SK-N-SH (cell line): ENCODE data around the gene MMAA. TPM values are rescaled to one million over a fixed set of nuclear protein-coding genes. Genes with fewer than 3 reads are reported as not detected.

ENCODE experiments used
- CTCF ChIA-PET: fragments of 300-600, 350-600 bp; formaldehyde crosslinking; extraction: SDS; loops from one replicate; lab custom pipeline; 2021; lab: Yijun Ruan, JAX
- POLR2A ChIA-PET: fragments of 350-600 bp; sonication (Branson Sonifier 250); formaldehyde crosslinking; extraction: SDS; loops from one replicate; lab custom pipeline; 2020; ENCODE audit warnings: antibody characterized with exemption, inconsistent platforms; lab: Yijun Ruan, JAX
- DNase-seq: peaks from one replicate; pipeline ENCODE4 v3.0.0; 2012
- H2AFZ ChIP-seq: fragments of 200-600 bp; sonication (generic); 2 replicates; pipeline ENCODE4 v1.8.1; 2016; ENCODE audit warnings: antibody characterized with exemption, mild to moderate bottlenecking, low read depth
- H3F3A ChIP-seq: fragments of 200-600 bp; sonication (generic); replicated peaks from 2 replicates; pipeline ENCODE3; 2016; ENCODE audit warnings: antibody characterized with exemption, mild to moderate bottlenecking; ENCODE audit not compliant: insufficient read depth
- H3K27ac ChIP-seq, 2 experiments: fragments of 200-500 bp in 1 of 2; fragments of 200-600 bp in 1 of 2; sonication (Bioruptor generic) in 1 of 2; sonication (generic), shearing (Covaris generic) in 1 of 2; 2 replicates each; pipeline versions ENCODE4 v1.5.1 to v1.6.1; 2014 to 2016; ENCODE audit warnings: low read depth in 2 of 2, inconsistent platforms in 1 of 2, low read length in 1 of 2, mild to moderate bottlenecking in 1 of 2, mixed read lengths in 1 of 2
- H3K27me3 ChIP-seq: fragments of 200-600 bp; sonication (generic), shearing (Covaris generic); 2 replicates; pipeline ENCODE4 v1.6.1; 2016; ENCODE audit warnings: mixed run types; ENCODE audit not compliant: insufficient read depth
- H3K36me3 ChIP-seq, 2 experiments: fragments of 200-500 bp in 1 of 2; fragments of 200-600 bp in 1 of 2; sonication (Bioruptor generic) in 1 of 2; sonication (generic) in 1 of 2; replicated peaks in 1 of 2; 2 replicates each; pipeline versions ENCODE3 to v1.5.1; 2014 to 2016; ENCODE audit warnings: low read length in 1 of 2, mild to moderate bottlenecking in 1 of 2; ENCODE audit not compliant: insufficient read depth in 2 of 2, control insufficient read depth in 1 of 2
- H3K4me1 ChIP-seq, 2 experiments: fragments of 200-500 bp in 1 of 2; fragments of 200-600 bp in 1 of 2; sonication (Bioruptor generic) in 1 of 2; sonication (generic), shearing (Covaris generic) in 1 of 2; 2 replicates each; pipeline versions ENCODE4 v1.5.1 to v1.6.1; 2014 to 2016; ENCODE audit warnings: low read depth in 1 of 2, low read length in 1 of 2, mixed run types in 1 of 2; ENCODE audit not compliant: insufficient read depth in 2 of 2, control insufficient read depth in 1 of 2
- H3K4me2 ChIP-seq: fragments of 200-600 bp; sonication (generic), shearing (Covaris generic); 2 replicates; pipeline ENCODE4 v1.6.1; 2017; ENCODE audit warnings: mixed run types
- H3K4me3 ChIP-seq, 2 experiments: fragments of 200-500 bp in 1 of 2; fragments of 200-600 bp in 1 of 2; sonication (Bioruptor generic) in 1 of 2; sonication (generic), shearing (Covaris generic) in 1 of 2; 2 replicates each; pipeline versions ENCODE4 v1.5.1 to v1.8.1; 2014 to 2016; ENCODE audit warnings: low read depth in 2 of 2, inconsistent platforms in 1 of 2, low read length in 1 of 2, mild to moderate bottlenecking in 1 of 2, mixed read lengths in 1 of 2, moderate library complexity in 1 of 2
- H3K79me2 ChIP-seq: fragments of 200-600 bp; sonication (generic); 2 replicates; pipeline ENCODE4 v1.8.1; 2017; ENCODE audit warnings: mild to moderate bottlenecking; ENCODE audit not compliant: insufficient read depth
- H3K9ac ChIP-seq: fragments of 200-600 bp; sonication (generic); 2 replicates; pipeline ENCODE4 v1.6.1; 2017; ENCODE audit warnings: mixed run types
- H3K9me2 ChIP-seq: fragments of 200-600 bp; sonication (generic); 2 replicates; pipeline ENCODE4 v1.6.1; 2017; ENCODE audit warnings: mixed run types
- H3K9me3 ChIP-seq: fragments of 200-600 bp; sonication (generic); 2 replicates; pipeline ENCODE4 v1.6.1; 2017; ENCODE audit warnings: mixed run types, mild to moderate bottlenecking, moderate library complexity
- H4K20me1 ChIP-seq: fragments of 200-600 bp; sonication (generic); 2 replicates; pipeline ENCODE4 v1.6.1; 2017; ENCODE audit warnings: mild to moderate bottlenecking, mixed run types; ENCODE audit not compliant: insufficient read depth
- CHD2 ChIP-seq: fragments of 150-350 bp; IDR thresholded peaks from 2 replicates; pipeline ENCODE4 v1.6.1; 2018; ENCODE audit warnings: low read length; ENCODE audit not compliant: partially characterized antibody
- FOSL2 ChIP-seq: IDR thresholded peaks from 2 replicates; pipeline ENCODE4 v1.4.0; 2012; ENCODE audit warnings: low read depth, mild to moderate bottlenecking, moderate library complexity, borderline replicate concordance
- GATA2 ChIP-seq: sonication (generic); formaldehyde crosslinking; IDR thresholded peaks from 2 replicates; pipeline ENCODE4 v1.5.0; 2020; ENCODE audit warnings: mild to moderate bottlenecking, missing genetic modification reagents
- JUND ChIP-seq: IDR thresholded peaks from 2 replicates; pipeline ENCODE4 v1.4.0; 2012
- MEF2A ChIP-seq: IDR thresholded peaks from 2 replicates; pipeline ENCODE4 v1.4.0; 2012; ENCODE audit warnings: low read depth, borderline replicate concordance
- MXI1 ChIP-seq: IDR thresholded peaks from 2 replicates; pipeline ENCODE4 v1.6.1; 2012; ENCODE audit warnings: mild to moderate bottlenecking, low read depth, low read length, improper control_type of control experiment
- NRF1 ChIP-seq: IDR thresholded peaks from 2 replicates; pipeline ENCODE4 v1.6.1; 2012; ENCODE audit warnings: low read depth, mild to moderate bottlenecking, low read length
- POLR2AphosphoS5 ChIP-seq: IDR thresholded peaks from 2 replicates; pipeline ENCODE4 v1.6.1; 2012; ENCODE audit warnings: low read depth, low read length
- RAD21 ChIP-seq: IDR thresholded peaks from 2 replicates; pipeline ENCODE4 v1.6.1; 2012; ENCODE audit warnings: mild to moderate bottlenecking, low read length
- SMC3 ChIP-seq: IDR thresholded peaks from 2 replicates; pipeline ENCODE4 v1.6.1; 2012; ENCODE audit warnings: low read depth, low read length, improper control_type of control experiment
- TCF12 ChIP-seq: IDR thresholded peaks from 2 replicates; pipeline ENCODE4 v1.4.0; 2012
- TEAD4 ChIP-seq: IDR thresholded peaks from 2 replicates; pipeline ENCODE4 v1.4.0; 2012; ENCODE audit warnings: mild to moderate bottlenecking, borderline replicate concordance; ENCODE audit not compliant: insufficient read depth
- polyA plus RNA-seq, 3 experiments: library from polyadenylated mRNA; depleted of rRNA; stranded (reverse); fragments of >200 nt; gene quantifications; 2 replicates each; pipeline ENCODE4 v1.2.3, GENCODE V29; 2012
- TF ChIP-seq, protein P1 (sequence below): fragments of 150-350 bp; IDR thresholded peaks from 2 replicates; pipeline ENCODE4 v1.6.1; 2017; ENCODE audit warnings: antibody characterized with exemption, low read length, low read depth, borderline replicate concordance
- TF ChIP-seq, protein P2 (sequence below): IDR thresholded peaks from 2 replicates; pipeline ENCODE4; 2012
- TF ChIP-seq, protein P3 (sequence below): IDR thresholded peaks from 2 replicates; pipeline ENCODE4 v1.4.0; 2012; ENCODE audit warnings: low read depth, borderline replicate concordance
- TF ChIP-seq, protein P4 (sequence below): IDR thresholded peaks from 2 replicates; pipeline ENCODE4 v1.4.0; 2012; ENCODE audit warnings: low read depth
- TF ChIP-seq, protein P5 (sequence below): fragments of 150-350 bp; IDR thresholded peaks from 2 replicates; pipeline ENCODE4 v1.6.1; 2016; ENCODE audit warnings: mild to moderate bottlenecking, low read depth, low read length

MMAA gene
- polyA plus RNA-seq, 1 of the 3 experiments (the other 2 are of a cell fraction) = 2.2 TPM

DNA sequence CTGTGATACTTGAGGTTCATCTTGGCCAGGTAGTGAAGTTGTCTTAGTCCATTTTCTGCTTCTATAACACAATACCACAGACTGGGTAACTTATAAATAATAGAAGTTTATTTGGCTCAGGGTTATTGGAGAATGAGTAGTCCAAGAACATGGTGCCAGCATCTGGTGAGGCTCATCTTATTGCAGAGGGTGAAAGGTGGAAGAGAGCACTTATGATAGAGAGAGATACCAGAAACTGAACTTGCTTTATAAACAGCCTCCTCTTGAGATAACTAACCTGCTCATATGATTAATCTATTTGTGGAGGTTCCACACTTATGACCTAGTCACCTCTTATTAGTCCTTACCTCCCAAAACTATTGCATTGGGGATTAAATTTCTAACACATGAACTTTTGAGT is 62.3 kb downstream of the MMAA start:
- Histone ChIP-seq H3K79me2 (no peaks in the 10 kb centered on the region), H2AFZ (no peak overlapping the region), H3F3A (peaks cover 12% of the 10 kb centered on the region), H3K9ac (no peak overlapping the region), H3K4me1 (peaks cover 0 to 12% of the 10 kb centered on the region in 2 experiments; a peak in 1 of 4 replicates), H3K27ac (no peak overlapping the region), H4K20me1 (no peaks in the 10 kb centered on the region), H3K36me3 (no peaks in the 10 kb centered on the region), H3K27me3 (no peaks in the 10 kb centered on the region), H3K4me3 (no peak overlapping the region), H3K9me2 (no peaks in the 10 kb centered on the region), H3K4me2 (no peak overlapping the region), H3K9me3 (no peaks in the 10 kb centered on the region)
- no peak for TF ChIP-seq RAD21
- TF ChIP-seq, protein P1, sequence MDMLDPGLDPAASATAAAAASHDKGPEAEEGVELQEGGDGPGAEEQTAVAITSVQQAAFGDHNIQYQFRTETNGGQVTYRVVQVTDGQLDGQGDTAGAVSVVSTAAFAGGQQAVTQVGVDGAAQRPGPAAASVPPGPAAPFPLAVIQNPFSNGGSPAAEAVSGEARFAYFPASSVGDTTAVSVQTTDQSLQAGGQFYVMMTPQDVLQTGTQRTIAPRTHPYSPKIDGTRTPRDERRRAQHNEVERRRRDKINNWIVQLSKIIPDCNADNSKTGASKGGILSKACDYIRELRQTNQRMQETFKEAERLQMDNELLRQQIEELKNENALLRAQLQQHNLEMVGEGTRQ = no peak
- TF ChIP-seq JUND = no peak
- TF ChIP-seq MXI1 = no peak
- TF ChIP-seq, protein P2, sequence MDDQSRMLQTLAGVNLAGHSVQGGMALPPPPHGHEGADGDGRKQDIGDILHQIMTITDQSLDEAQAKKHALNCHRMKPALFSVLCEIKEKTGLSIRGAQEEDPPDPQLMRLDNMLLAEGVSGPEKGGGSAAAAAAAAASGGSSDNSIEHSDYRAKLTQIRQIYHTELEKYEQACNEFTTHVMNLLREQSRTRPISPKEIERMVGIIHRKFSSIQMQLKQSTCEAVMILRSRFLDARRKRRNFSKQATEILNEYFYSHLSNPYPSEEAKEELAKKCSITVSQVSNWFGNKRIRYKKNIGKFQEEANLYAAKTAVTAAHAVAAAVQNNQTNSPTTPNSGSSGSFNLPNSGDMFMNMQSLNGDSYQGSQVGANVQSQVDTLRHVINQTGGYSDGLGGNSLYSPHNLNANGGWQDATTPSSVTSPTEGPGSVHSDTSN = no peak
- no peak for TF ChIP-seq FOSL2
- TF ChIP-seq POLR2AphosphoS5 = no peak
- TF ChIP-seq NRF1 = no peak
- TF ChIP-seq TEAD4 = no peak
- TF ChIP-seq, protein P3, sequence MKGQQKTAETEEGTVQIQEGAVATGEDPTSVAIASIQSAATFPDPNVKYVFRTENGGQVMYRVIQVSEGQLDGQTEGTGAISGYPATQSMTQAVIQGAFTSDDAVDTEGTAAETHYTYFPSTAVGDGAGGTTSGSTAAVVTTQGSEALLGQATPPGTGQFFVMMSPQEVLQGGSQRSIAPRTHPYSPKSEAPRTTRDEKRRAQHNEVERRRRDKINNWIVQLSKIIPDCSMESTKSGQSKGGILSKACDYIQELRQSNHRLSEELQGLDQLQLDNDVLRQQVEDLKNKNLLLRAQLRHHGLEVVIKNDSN = no peak
- no peak for TF ChIP-seq MEF2A
- TF ChIP-seq GATA2 = no peak
- TF ChIP-seq, protein P4, sequence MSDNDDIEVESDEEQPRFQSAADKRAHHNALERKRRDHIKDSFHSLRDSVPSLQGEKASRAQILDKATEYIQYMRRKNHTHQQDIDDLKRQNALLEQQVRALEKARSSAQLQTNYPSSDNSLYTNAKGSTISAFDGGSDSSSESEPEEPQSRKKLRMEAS = no peak
- TF ChIP-seq SMC3 = no peak
- TF ChIP-seq CHD2 = no peak
- TF ChIP-seq, protein P5, sequence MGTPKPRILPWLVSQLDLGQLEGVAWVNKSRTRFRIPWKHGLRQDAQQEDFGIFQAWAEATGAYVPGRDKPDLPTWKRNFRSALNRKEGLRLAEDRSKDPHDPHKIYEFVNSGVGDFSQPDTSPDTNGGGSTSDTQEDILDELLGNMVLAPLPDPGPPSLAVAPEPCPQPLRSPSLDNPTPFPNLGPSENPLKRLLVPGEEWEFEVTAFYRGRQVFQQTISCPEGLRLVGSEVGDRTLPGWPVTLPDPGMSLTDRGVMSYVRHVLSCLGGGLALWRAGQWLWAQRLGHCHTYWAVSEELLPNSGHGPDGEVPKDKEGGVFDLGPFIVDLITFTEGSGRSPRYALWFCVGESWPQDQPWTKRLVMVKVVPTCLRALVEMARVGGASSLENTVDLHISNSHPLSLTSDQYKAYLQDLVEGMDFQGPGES = no peak
- TF ChIP-seq TCF12 = no peak
- no peak for DNase-seq
- CTCF ChIA-PET = interaction anchor here (1.4 kb wide), 1 partner anchor 25 kb away, joined by 4 read pairs; no protein-coding TSS in a partner anchor
- POLR2A ChIA-PET = no interaction called here
